Heart left ventricle (tissue), 13 donors: ENCODE measurements around the gene YY1AP1.

Source experiments
- POLR2A ChIP-seq, 2 donors: fragments of 450-650 bp; IDR thresholded peaks; one replicate each; pipeline ENCODE4 v1.6.1; 2017; ENCODE audit warnings: antibody characterized with exemption in 2 of 2, mild to moderate bottlenecking in 2 of 2, moderate library complexity in 2 of 2
- TF ChIP-seq, protein P1 (sequence below), 12 donors: fragments of 200-600 bp; sonication (generic) in 4 of 12; IDR thresholded peaks; one replicate each; pipeline versions ENCODE4 v1.5.0 to v1.8.0; 2018 to 2022; ENCODE audit warnings: antibody characterized with exemption in 12 of 12, mild to moderate bottlenecking in 5 of 12
- donor health status: ischemic (EF 13 %, LVEDD 7.1; RV severe dilation, severe dysfunction).
- donor health status: DM: no; HTN: yes; CAD: no.
- donor health status: DM: no; HTN: no; CAD: no.
- donor health status: ischemic (EF 25% LVEDD 6.9; RV normal size, moderate dysfunction).
- donor health status: ischemic (EF 25% LVEDD 5.7; RV mildly dilated, moderate dysfunction).
- donor health status: ischemic (EF 35%, LVEDD 5.7; RV mildly dilated, moderate dysfunction).
- donor health status: nonischemic (EF 11% LVEDD 7.7; RV severe dilation, severe dysfunction).
- donor health status: DM: yes; HTN: yes; CAD: no.
- donor health status: PGD.
- donor health status: ischemic (EF 29% LVEDD 5.4; RV normal size, mild dysfunction).
- donor health status: nonischemic (EF 23%, LVEDD 6.1; RV moderate dilation, normal function).

DNA sequence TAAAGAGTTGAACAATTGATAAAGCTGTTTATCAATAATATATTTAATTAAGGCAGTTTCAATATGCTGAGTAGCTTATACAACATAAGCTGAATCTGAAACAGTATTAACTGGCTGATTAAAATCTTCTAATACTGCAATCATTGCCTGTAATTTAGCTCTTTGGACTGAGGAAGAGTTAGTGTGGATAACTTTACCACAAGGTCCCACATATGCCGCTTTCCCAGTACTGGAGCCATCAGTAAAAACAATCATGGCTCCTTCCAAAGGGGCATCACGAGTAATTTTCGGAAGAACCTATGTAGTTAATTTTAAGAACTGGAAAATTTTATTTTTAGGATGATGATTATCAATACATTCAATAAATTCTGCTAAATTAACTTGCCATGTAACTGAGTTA is 7.0 kb upstream of the YY1AP1 start:
- TF ChIP-seq, protein P1, sequence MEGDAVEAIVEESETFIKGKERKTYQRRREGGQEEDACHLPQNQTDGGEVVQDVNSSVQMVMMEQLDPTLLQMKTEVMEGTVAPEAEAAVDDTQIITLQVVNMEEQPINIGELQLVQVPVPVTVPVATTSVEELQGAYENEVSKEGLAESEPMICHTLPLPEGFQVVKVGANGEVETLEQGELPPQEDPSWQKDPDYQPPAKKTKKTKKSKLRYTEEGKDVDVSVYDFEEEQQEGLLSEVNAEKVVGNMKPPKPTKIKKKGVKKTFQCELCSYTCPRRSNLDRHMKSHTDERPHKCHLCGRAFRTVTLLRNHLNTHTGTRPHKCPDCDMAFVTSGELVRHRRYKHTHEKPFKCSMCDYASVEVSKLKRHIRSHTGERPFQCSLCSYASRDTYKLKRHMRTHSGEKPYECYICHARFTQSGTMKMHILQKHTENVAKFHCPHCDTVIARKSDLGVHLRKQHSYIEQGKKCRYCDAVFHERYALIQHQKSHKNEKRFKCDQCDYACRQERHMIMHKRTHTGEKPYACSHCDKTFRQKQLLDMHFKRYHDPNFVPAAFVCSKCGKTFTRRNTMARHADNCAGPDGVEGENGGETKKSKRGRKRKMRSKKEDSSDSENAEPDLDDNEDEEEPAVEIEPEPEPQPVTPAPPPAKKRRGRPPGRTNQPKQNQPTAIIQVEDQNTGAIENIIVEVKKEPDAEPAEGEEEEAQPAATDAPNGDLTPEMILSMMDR (IDR thresholded peaks at IDR 0.05): no peak
- TF ChIP-seq POLR2A (IDR thresholded peaks at IDR 0.05): no peak
